ENCODE measurements around the gene FBLN7. TPM values are rescaled to one million over a fixed set of nuclear protein-coding genes. Genes with fewer than 3 reads are reported as not detected.

The FBLN7 gene
- total and polyA plus RNA-seq, 2 experiments from 2014 or later: 1.6 to 1.7 TPM

GRCh38 chr2:112156152-112156986 is 18.2 kb downstream of the FBLN7 start:
- Histone ChIP-seq H3K4me3 (no peak overlapping the region), H3K9me3 (ENCODE audit: low read depth) (no peaks in the 10 kb centered on the region), H3K27me3 (no peaks in the 10 kb centered on the region), H3K4me1 (ENCODE audit: insufficient read depth) (no peaks in the 10 kb centered on the region), H2AFZ (no peak overlapping the region), H3K27ac (no peak overlapping the region), H3K36me3 (replicated peaks; ENCODE audit: insufficient read depth, low read depth) (no peaks in the 10 kb centered on the region), H4K20me1 (ENCODE audit: insufficient read depth, poor library complexity, severe bottlenecking) (no peaks in the 10 kb centered on the region), H3K4me2 (no peak overlapping the region), H3K9me2 (replicated peaks; ENCODE audit: insufficient read depth) (no peaks in the 10 kb centered on the region), H3K79me2 (no peaks in the 10 kb centered on the region)
- TF ChIP-seq EZH2phosphoT487 (IDR thresholded peaks at IDR 0.05; ENCODE audit: low read depth, severe bottlenecking, unreplicated experiment) (no peak), EZH2 (IDR thresholded peaks at IDR 0.05; ENCODE audit: borderline replicate concordance) (no peak), CTCF (IDR thresholded peaks at IDR 0.05; ENCODE audit: poor library complexity) (no peak)
- no peak for DNase-seq (ENCODE audit: low spot score)
- 78% methylated on average over 21 of the region's 21 CpGs for WGBS (ENCODE audit: low lambda C conversion rate, missing lambda C conversion rate)

- no peaks in the 10 kb centered on the region for H3K27me3 ChIP-seq
- 76% methylated on average over 3 of the region's 3 CpGs for WGBS (ENCODE audit: low lambda C conversion rate, missing lambda C conversion rate)
- H2AFZ ChIP-seq: no peak overlapping the region
Observed at GRCh38 chr2:112157472-112157871, 19.3 kb downstream of the FBLN7 start.

GRCh38 chr2:112159454-112159921 is 21.3 kb downstream of the FBLN7 start:
- no peak for DNase-seq (ENCODE audit: low spot score)
- Histone ChIP-seq H3K36me3 (replicated peaks; ENCODE audit: insufficient read depth, low read depth) (no peaks in the 10 kb centered on the region), H3K79me2 (no peaks in the 10 kb centered on the region), H2AFZ (no peak overlapping the region), H3K27ac (no peak overlapping the region), H3K4me3 (no peak overlapping the region), H3K4me1 (ENCODE audit: insufficient read depth) (no peaks in the 10 kb centered on the region), H3K27me3 (no peaks in the 10 kb centered on the region), H3K9me3 (ENCODE audit: low read depth) (no peaks in the 10 kb centered on the region), H4K20me1 (ENCODE audit: insufficient read depth, poor library complexity, severe bottlenecking) (no peaks in the 10 kb centered on the region), H3K9me2 (replicated peaks; ENCODE audit: insufficient read depth) (no peaks in the 10 kb centered on the region), H3K4me2 (no peak overlapping the region)
- 96% methylated on average over 30 of the region's 31 CpGs for WGBS (ENCODE audit: low lambda C conversion rate, missing lambda C conversion rate)
- TF ChIP-seq EZH2 (IDR thresholded peaks at IDR 0.05; ENCODE audit: borderline replicate concordance) (no peak), CTCF (IDR thresholded peaks at IDR 0.05; ENCODE audit: poor library complexity) (no peak), EZH2phosphoT487 (IDR thresholded peaks at IDR 0.05; ENCODE audit: low read depth, severe bottlenecking, unreplicated experiment) (no peak)

More at GRCh38 chr2:112157472-112157871, 19.3 kb downstream of the FBLN7 start:
- Histone ChIP-seq H3K9me3 (ENCODE audit: low read depth) (no peaks in the 10 kb centered on the region), H3K79me2 (no peaks in the 10 kb centered on the region), H3K36me3 (replicated peaks; ENCODE audit: insufficient read depth, low read depth) (no peaks in the 10 kb centered on the region), H3K4me3 (no peak overlapping the region), H3K27ac (no peak overlapping the region), H3K4me1 (ENCODE audit: insufficient read depth) (no peaks in the 10 kb centered on the region), H3K9me2 (replicated peaks; ENCODE audit: insufficient read depth) (no peaks in the 10 kb centered on the region), H4K20me1 (ENCODE audit: insufficient read depth, poor library complexity, severe bottlenecking) (no peaks in the 10 kb centered on the region), H3K4me2 (no peak overlapping the region)
- DNase-seq (ENCODE audit: low spot score): no peak
- TF ChIP-seq EZH2 (IDR thresholded peaks at IDR 0.05; ENCODE audit: borderline replicate concordance): no peak
- TF ChIP-seq EZH2phosphoT487 (IDR thresholded peaks at IDR 0.05; ENCODE audit: low read depth, severe bottlenecking, unreplicated experiment): no peak

Data from hepatocyte (in vitro differentiated cells).